Muscle of leg (tissue), 11 donors: ENCODE measurements around the gene DYNC1I2. TPM values are rescaled to one million over a fixed set of nuclear protein-coding genes. Genes with fewer than 3 reads are reported as not detected.
A peak's percentile ranks its signal among the peaks of the same experiment; 100 is the strongest.

Source experiments
- DNase-seq: peaks from one replicate; pipeline ENCODE4 v3.0.0; 2013
- H3K27ac ChIP-seq: one replicate; pipeline ENCODE4 v1.5.1; 2013; ENCODE audit warnings: mild to moderate bottlenecking, low read length, control low read depth
- H3K27me3 ChIP-seq: one replicate; pipeline ENCODE4 v1.6.1; 2013; ENCODE audit warnings: low read length; ENCODE audit not compliant: control insufficient read depth, insufficient read depth
- H3K36me3 ChIP-seq: one replicate; pipeline ENCODE4 v1.6.1; 2013; ENCODE audit warnings: low read length; ENCODE audit not compliant: control insufficient read depth, insufficient read depth
- H3K4me1 ChIP-seq: one replicate; pipeline ENCODE4 v1.6.1; 2013; ENCODE audit warnings: low read length; ENCODE audit not compliant: control insufficient read depth, insufficient read depth
- H3K4me3 ChIP-seq: one replicate; pipeline ENCODE4 v1.5.1; 2013; ENCODE audit warnings: low read length, control low read depth
- H3K9me3 ChIP-seq: replicated peaks from 2 replicates; pipeline ENCODE4 v1.6.1; 2013; ENCODE audit warnings: low read depth, low read length; ENCODE audit not compliant: control insufficient read depth
- WGBS: methylation state at CpG from one replicate; pipeline ENCODE4 v1.1.5; 2013; ENCODE audit warnings: missing lambda C conversion rate; ENCODE audit not compliant: insufficient coverage; 5-methylcytosine and 5-hydroxymethylcytosine counted together
- polyA plus RNA-seq, 8 donors: library from polyadenylated mRNA; unstranded; fragments of 120-200 nt; gene quantifications; one replicate each; pipeline versions ENCODE4 v1.2.1 to v1.2.3, GENCODE V29; 2013; ENCODE audit warnings: inconsistent platforms in 1 of 8, low replicate concordance in 1 of 8; ENCODE audit not compliant: insufficient read length in 8 of 8, insufficient read depth in 1 of 8
- total RNA-seq: library from RNA; stranded (reverse); fragments of 120-200 nt; gene quantifications from one replicate; pipeline ENCODE4 v1.2.4, GENCODE V29; 2013

DYNC1I2 gene
- total and polyA plus RNA-seq, 9 donors: 77.5 to 134 (median 106) TPM

GRCh38 chr2:171792157-171792556, 104.9 kb downstream of the DYNC1I2 start:
- Histone ChIP-seq H3K27me3 (no peaks in the 10 kb centered on the region), H3K9me3 (no peaks in the 10 kb centered on the region), H3K4me1 (peaks cover 3% of the 10 kb centered on the region), H3K36me3 (peaks cover 31% of the 10 kb centered on the region), H3K4me3 (no peak overlapping the region), H3K27ac (no peak overlapping the region)
- no peak for DNase-seq
- no CpG with 5 or more reads among the region's 3 CpGs for WGBS

DNA sequence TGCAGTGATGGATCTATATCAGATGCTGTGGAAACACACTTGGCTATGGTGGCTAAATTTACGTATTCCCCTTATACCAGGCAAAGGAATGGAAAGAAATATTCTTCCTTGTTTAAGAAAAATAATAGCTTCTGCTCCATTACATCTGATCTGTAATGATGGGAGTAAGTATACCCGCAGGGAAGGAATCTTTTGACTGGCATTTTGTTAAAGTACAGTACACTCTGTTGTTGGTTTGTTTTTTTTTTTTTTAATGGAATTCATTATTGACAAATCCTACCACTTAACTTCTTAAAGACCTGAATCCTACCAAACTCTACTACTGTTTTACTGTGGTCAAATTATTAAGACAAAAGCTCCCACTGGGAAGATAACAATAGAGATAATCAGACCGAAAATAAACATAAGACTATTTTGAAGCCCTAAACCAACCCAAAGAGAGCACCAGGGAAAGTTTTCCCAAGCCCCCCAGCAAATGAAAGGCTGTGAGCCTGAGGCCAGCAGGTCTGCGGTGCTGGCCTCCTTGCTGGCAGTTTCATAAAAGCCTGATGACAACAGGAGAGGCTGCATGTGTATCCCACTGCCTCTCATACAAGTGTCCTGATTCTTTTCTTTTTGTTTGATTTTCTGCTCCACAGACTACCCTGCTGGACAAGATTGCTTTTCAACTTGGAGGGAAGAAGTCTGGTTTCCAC, 105.8 kb downstream of the DYNC1I2 start:
- peaks cover 3% of the 10 kb centered on the region for H3K4me1 ChIP-seq
- peaks cover 26% of the 10 kb centered on the region for H3K36me3 ChIP-seq
- no peaks in the 10 kb centered on the region for H3K9me3 ChIP-seq
- no peak for DNase-seq
- no peak overlapping the region for H3K27ac ChIP-seq
- WGBS: 31% methylated on average over 1 of the region's 4 CpGs
- H3K27me3 ChIP-seq: no peaks in the 10 kb centered on the region
- H3K4me3 ChIP-seq: no peak overlapping the region

GRCh38 chr2:171793691-171794678, 106.7 kb downstream of the DYNC1I2 start:
- Histone ChIP-seq H3K27ac (no peak overlapping the region), H3K9me3 (no peaks in the 10 kb centered on the region), H3K4me3 (no peak overlapping the region), H3K4me1 (peaks cover 3% of the 10 kb centered on the region), H3K36me3 (peaks cover 19% of the 10 kb centered on the region), H3K27me3 (no peaks in the 10 kb centered on the region)
- no CpG with 5 or more reads among the region's 6 CpGs for WGBS
- peak; percentile 38 for DNase-seq

- WGBS: 50% methylated on average over 3 of the region's 4 CpGs
- Histone ChIP-seq H3K4me1 (peaks cover 3% of the 10 kb centered on the region), H3K27me3 (no peaks in the 10 kb centered on the region), H3K9me3 (no peaks in the 10 kb centered on the region), H3K36me3 (peaks cover 20% of the 10 kb centered on the region), H3K27ac (no peak overlapping the region), H3K4me3 (no peak overlapping the region)
- DNase-seq: no peak
These were observed 107.6 kb downstream of the DYNC1I2 start for GRCh38 chr2:171794918-171795317.

Other genes with a start within 250 kb of the DYNC1I2 start
- 111 TPM for gene CYBRD1, start 165.0 kb upstream of the DYNC1I2 start, total RNA-seq
- 100 to 1,000 TPM in 1 of 8 donors, 10 to 100 TPM in 7; 59.4 to 103 (median 78.8) TPM for gene CYBRD1, start 165.0 kb upstream of the DYNC1I2 start, polyA plus RNA-seq
- gene SLC25A12, start 206.8 kb downstream of the DYNC1I2 start, total RNA-seq: 25.6 TPM
- 10 to 100 TPM; 20.4 to 27.7 (median 21.9) TPM for gene SLC25A12, start 206.8 kb downstream of the DYNC1I2 start, polyA plus RNA-seq
- 28.3 TPM for gene HAT1, start 235.0 kb downstream of the DYNC1I2 start, total RNA-seq
- gene HAT1, start 235.0 kb downstream of the DYNC1I2 start, polyA plus RNA-seq: 10 to 100 TPM; 34.0 to 45.1 (median 39.7) TPM